Ascending aorta (tissue), 2 donors: ENCODE data around the gene C19orf67. TPM values are rescaled to one million over a fixed set of nuclear protein-coding genes. Genes with fewer than 3 reads are reported as not detected.
A peak's percentile ranks its signal among the peaks of the same experiment; 100 is the strongest.

ENCODE experiments used
- DNase-seq, 2 donors: peaks; one replicate each; pipeline ENCODE4 v3.0.0-alpha.2; 2019; ENCODE audit warnings: low spot score in 2 of 2
- H3K27ac ChIP-seq, 2 donors: fragments of 200-600 bp; sonication (generic); one replicate each; pipeline ENCODE4 v1.5.1; 2016 to 2017; ENCODE audit warnings: mild to moderate bottlenecking in 1 of 2
- H3K27me3 ChIP-seq: fragments of 200-600 bp; sonication (generic); one replicate; pipeline ENCODE4 v1.5.1; 2017
- H3K36me3 ChIP-seq, 2 donors: fragments of 200-600 bp; sonication (generic); one replicate each; pipeline ENCODE4 v1.5.1; 2016
- H3K4me1 ChIP-seq, 2 donors: fragments of 200-600 bp; sonication (generic); one replicate each; pipeline ENCODE4 v1.5.1; 2016 to 2017; ENCODE audit warnings: mild to moderate bottlenecking in 1 of 2
- H3K4me3 ChIP-seq, 2 donors: fragments of 200-600 bp; sonication (generic); one replicate each; pipeline ENCODE4 v1.5.1; 2016 to 2017; ENCODE audit warnings: mild to moderate bottlenecking in 1 of 2
- H3K9me3 ChIP-seq, 2 donors: fragments of 200-600 bp; sonication (generic); one replicate each; pipeline ENCODE4 v1.5.1; 2016
- CTCF ChIP-seq, 3 experiments: fragments of 200-600 bp in 2 of 3; fragments of 450-650 bp in 1 of 3; sonication (generic) in 2 of 3; IDR thresholded peaks; one replicate each; pipeline ENCODE4 v1.5.1; 2016 to 2019; ENCODE audit warnings: antibody characterized with exemption in 3 of 3, mild to moderate bottlenecking in 1 of 3, moderate library complexity in 1 of 3
- intact Hi-C: fragments of 100-400 bp; cut with DNase I; formaldehyde crosslinking; loops from one replicate; pipeline ENCODE4 v1.15.1; 2023
- total RNA-seq: library from RNA; depleted of rRNA; stranded (reverse); fragments of >200 nt; gene quantifications from one replicate; pipeline ENCODE4 v1.1.0, GENCODE V29; 2016

The C19orf67 gene
- total RNA-seq, 1 donor from 2014 or later = not detected

- intact Hi-C loops = loop anchor here (2.0 kb wide), 1 partner anchor 17 kb away; the partner anchor contains the start of gene SAMD1
- DNase-seq = peak in 1 of 2 donors; percentile 87
- Histone ChIP-seq H3K9me3 (no peaks in the 10 kb centered on the region), H3K27me3 (no peaks in the 10 kb centered on the region), H3K36me3 (peaks cover 39 to 40% of the 10 kb centered on the region in 2 donors), H3K4me3 (peak overlapping the region in 1 of 2 donors; percentile 41), H3K4me1 (peaks cover 11 to 47% of the 10 kb centered on the region in 2 donors), H3K27ac (peak overlapping the region; percentile 90)
- TF ChIP-seq CTCF (IDR thresholded peaks at IDR 0.05) = no peak
Measured at GRCh38 chr19:14107581-14108461, 22.2 kb upstream of the C19orf67 start.

GRCh38 chr19:14106840-14107239 is 21.3 kb upstream of the C19orf67 start:
- Histone ChIP-seq H3K4me3 (no peak overlapping the region), H3K4me1 (peaks cover 3 to 37% of the 10 kb centered on the region in 2 donors), H3K27me3 (no peaks in the 10 kb centered on the region), H3K9me3 (no peaks in the 10 kb centered on the region), H3K36me3 (peaks cover 49% of the 10 kb centered on the region in 2 donors), H3K27ac (peak overlapping the region; percentile 90)
- TF ChIP-seq CTCF (IDR thresholded peaks at IDR 0.05) = no peak
- DNase-seq = no peak
- intact Hi-C loops = loop anchor here (2.0 kb wide), 1 partner anchor 16 kb away; the partner anchor contains the start of gene SAMD1

GRCh38 chr19:14105680-14106079 is 20.1 kb upstream of the C19orf67 start:
- Histone ChIP-seq H3K4me3 (no peak overlapping the region), H3K27ac (no peak overlapping the region), H3K27me3 (no peaks in the 10 kb centered on the region), H3K36me3 (peaks cover 61% of the 10 kb centered on the region in 2 donors), H3K4me1 (peaks cover 3 to 30% of the 10 kb centered on the region in 2 donors), H3K9me3 (no peaks in the 10 kb centered on the region)
- TF ChIP-seq CTCF (IDR thresholded peaks at IDR 0.05) = no peak
- intact Hi-C loops = loop anchor here (2.0 kb wide), 1 partner anchor 15 kb away; the partner anchor contains the start of gene SAMD1
- no peak for DNase-seq

GRCh38 chr19:14103310-14103709 is 17.7 kb upstream of the C19orf67 start:
- no peak for DNase-seq
- peaks cover 79 to 81% of the 10 kb centered on the region in 2 donors for H3K36me3 ChIP-seq
- intact Hi-C loops = no loop called here
- no peaks in the 10 kb centered on the region for H3K27me3 ChIP-seq
- no peaks in the 10 kb centered on the region for H3K9me3 ChIP-seq
- H3K4me3 ChIP-seq = no peak overlapping the region
- no peak for TF ChIP-seq CTCF (IDR thresholded peaks at IDR 0.05)
- H3K27ac ChIP-seq = no peak overlapping the region
- peaks cover 0 to 15% of the 10 kb centered on the region in 2 donors for H3K4me1 ChIP-seq

- intact Hi-C loops = no loop called here
Measured at GRCh38 chr19:14102756-14103155, 17.2 kb upstream of the C19orf67 start.

More at GRCh38 chr19:14102756-14103155, 17.2 kb upstream of the C19orf67 start:
- H3K4me1 ChIP-seq = peaks cover 0 to 9% of the 10 kb centered on the region in 2 donors
- peaks cover 85 to 86% of the 10 kb centered on the region in 2 donors for H3K36me3 ChIP-seq
- no peaks in the 10 kb centered on the region for H3K27me3 ChIP-seq
- no peaks in the 10 kb centered on the region for H3K9me3 ChIP-seq
- no peak for TF ChIP-seq CTCF (IDR thresholded peaks at IDR 0.05)
- H3K27ac ChIP-seq = peak overlapping the region in 1 of 2 donors; percentile 30
- no peak for DNase-seq
- no peak overlapping the region for H3K4me3 ChIP-seq
